GM12878 (cell line): ENCODE measurements around the gene DCP1B. TPM values are rescaled to one million over a fixed set of nuclear protein-coding genes. Genes with fewer than 3 reads are reported as not detected.

Experiments
- ASH2L ChIP-seq: fragments of 300-600, 200-600 bp; sonication (generic); IDR thresholded peaks from 2 replicates; pipeline ENCODE4 v1.6.1; 2017; ENCODE audit warnings: low read depth, mild to moderate bottlenecking, borderline replicate concordance
- ATF2 ChIP-seq: IDR thresholded peaks from 2 replicates; pipeline ENCODE4 v1.6.1; 2012; ENCODE audit warnings: low read length, inconsistent platforms
- ATF7 ChIP-seq: fragments of 450-650 bp; IDR thresholded peaks from 2 replicates; pipeline ENCODE4 v1.6.1; 2016; ENCODE audit warnings: low read depth, mild to moderate bottlenecking
- BHLHE40 ChIP-seq, 2 experiments: fragments of 450-650 bp in 1 of 2; IDR thresholded peaks; 2 replicates each; pipeline ENCODE4 v1.6.1; 2011 to 2017; ENCODE audit warnings: low read depth in 2 of 2, borderline replicate concordance in 1 of 2, improper control_type of control experiment in 1 of 2, low read length in 1 of 2, mild to moderate bottlenecking in 1 of 2
- CBFB ChIP-seq: IDR thresholded peaks from 2 replicates; pipeline ENCODE4 v1.6.1; 2016; ENCODE audit warnings: antibody characterized with exemption, low read depth
- IRF3 ChIP-seq: fragments of 450-650 bp; IDR thresholded peaks from 2 replicates; pipeline ENCODE4 v1.6.1; 2014; ENCODE audit warnings: mild to moderate bottlenecking
- NR2C2 ChIP-seq: IDR thresholded peaks from 2 replicates; pipeline ENCODE4 v1.6.1; 2011; ENCODE audit warnings: borderline replicate concordance, low read depth; ENCODE audit not compliant: control insufficient read depth, insufficient read length
- SMAD1 ChIP-seq: fragments of 450-650 bp; IDR thresholded peaks from 2 replicates; pipeline ENCODE4 v1.6.1; 2018; ENCODE audit warnings: mild to moderate bottlenecking, low read depth; ENCODE audit not compliant: partially characterized antibody
- SREBF1 ChIP-seq: IDR thresholded peaks from 2 replicates; pipeline ENCODE4 v1.6.1; 2012; ENCODE audit warnings: mild to moderate bottlenecking, low read length
- SREBF2 ChIP-seq: IDR thresholded peaks from 2 replicates; pipeline ENCODE4 v1.6.1; 2012; ENCODE audit warnings: mild to moderate bottlenecking, low read length
- ZBTB33 ChIP-seq: fragments of 450-650 bp; IDR thresholded peaks from 2 replicates; pipeline ENCODE4 v1.6.1; 2017; ENCODE audit warnings: mild to moderate bottlenecking
- ZBTB40 ChIP-seq: fragments of 450-650 bp; IDR thresholded peaks from 2 replicates; pipeline ENCODE4 v1.6.1; 2016; ENCODE audit warnings: mild to moderate bottlenecking, moderate library complexity, borderline replicate concordance
- ZNF384 ChIP-seq: IDR thresholded peaks from 2 replicates; pipeline ENCODE4 v1.6.1; 2012; ENCODE audit warnings: low read depth, mild to moderate bottlenecking, low read length, improper control_type of control experiment, borderline replicate concordance
- polyA plus RNA-seq, 11 experiments: library from polyadenylated mRNA; depleted of rRNA in 4 of 11; unstranded in 6 of 11; stranded (reverse) in 5 of 11; fragments of >200 nt; fragmentation: Nextera tagmentation in 4 of 11; fragmentation: Illumina TruSeq in 1 of 11; extraction: Ambion mirVana in 4 of 11; extraction: Trizol in 1 of 11; gene quantifications; 1 replicate in 1 of 11; 2 replicates in 10 of 11; pipeline versions ENCODE4 v1.2.1 to v1.2.3, GENCODE V29; 2011 to 2016; ENCODE audit warnings: inconsistent platforms in 2 of 11, missing spikeins in 2 of 11, low read depth in 1 of 11
- total RNA-seq, 4 experiments: library from RNA; depleted of rRNA in 3 of 4; stranded (reverse); fragments of >200 nt in 3 of 4; fragmentation: Illumina TruSeq in 1 of 4; extraction: Trizol in 1 of 4; gene quantifications; 2 replicates each; pipeline versions ENCODE4 v1.2.1 to v1.2.3, GENCODE V29; 2013 to 2021

Gene DCP1B
- total and polyA plus RNA-seq, 10 of the 15 experiments (the other 5 are each of a cell fraction or from before 2014, with no cell fraction given) = 1.3 to 23.4 (median 15.3) TPM

GRCh38 chr12:2017546-2018337 is 13.5 kb upstream of the DCP1B start (continued):
- no peak for TF ChIP-seq ZBTB40
- no peak for TF ChIP-seq SMAD1
- TF ChIP-seq ASH2L = no peak
- no peak for TF ChIP-seq SREBF1
- TF ChIP-seq ATF2 = no peak
- TF ChIP-seq SREBF2 = no peak
- TF ChIP-seq ZNF384 = no peak
- no peak for TF ChIP-seq NR2C2
- TF ChIP-seq ZBTB33 = no peak
- TF ChIP-seq BHLHE40 (IDR thresholded peaks at IDR 0.05; ENCODE audit: borderline replicate concordance in 1 of 2, low read depth in 2 of 2, low read length in 1 of 2) = peak; percentile 38 to 69; a peak in 3 of 4 replicates
- peak; percentile 56; the same call in 1 of the 2 replicates for TF ChIP-seq ATF7
- no peak for TF ChIP-seq IRF3
- no peak for TF ChIP-seq CBFB
- TF ChIP-seq, all 136 proteins: peak for 24
